Limb (tissue), 2 donors: Measurements from ENCODE around the gene SPO11.

Experiments
- DNase-seq, 2 donors: peaks; one replicate each; pipeline ENCODE4 v3.0.0-alpha.2; 2016; ENCODE audit errors: extremely low spot score in 2 of 2

SPO11 gene

DNA sequence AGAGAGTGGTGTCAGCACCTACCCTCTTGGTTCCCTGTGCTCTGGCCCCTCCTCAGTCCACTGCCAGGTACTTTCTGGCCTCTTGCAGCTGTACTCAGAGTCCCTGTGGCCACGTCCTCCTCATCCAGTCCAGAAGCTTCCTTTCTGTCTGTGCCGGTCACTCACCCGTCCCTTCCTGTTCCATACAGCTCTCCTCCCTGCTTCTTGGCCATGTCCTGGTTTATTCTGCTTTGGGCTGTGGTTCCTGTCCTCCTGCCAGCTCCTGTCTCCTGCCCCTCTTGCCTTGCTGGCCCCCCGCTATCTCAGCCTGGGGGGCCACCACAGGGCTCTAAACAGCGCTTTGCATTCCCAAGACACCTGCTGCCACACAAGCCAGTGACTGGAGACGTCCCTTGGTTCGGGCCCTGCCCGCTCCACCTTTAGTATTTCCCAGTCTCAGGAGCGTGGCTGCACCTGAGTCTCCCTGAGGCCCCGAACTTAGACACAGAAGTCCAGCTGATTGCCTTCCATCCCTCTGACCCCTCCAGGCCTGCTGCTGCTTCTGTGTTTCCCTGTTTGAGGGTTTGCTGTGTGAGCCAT lies 46.1 kb downstream of the SPO11 start:
- no peak for DNase-seq

- DNase-seq: no peak
These were observed 47.7 kb downstream of the SPO11 start for GRCh38 chr20:57377350-57377749.

DNA sequence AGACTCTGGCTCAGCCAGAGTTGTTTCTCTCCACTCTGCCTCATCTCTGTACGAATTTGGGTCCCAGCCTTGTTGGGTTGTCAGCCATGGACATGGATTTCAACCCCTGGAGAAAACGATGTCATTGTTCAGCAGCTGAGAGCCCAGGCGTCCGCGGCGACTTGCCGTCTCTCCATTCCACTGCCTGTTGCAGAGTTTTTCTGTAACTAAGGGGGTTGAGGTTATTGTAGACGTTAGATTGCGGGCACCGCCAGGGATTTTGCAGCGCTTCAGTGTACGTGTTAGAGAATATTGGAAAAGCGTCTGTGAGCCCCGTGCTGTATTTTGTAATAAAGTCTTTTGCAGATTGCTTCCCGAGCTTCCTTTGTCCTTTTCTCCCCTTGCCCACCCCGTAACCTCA lies 48.5 kb downstream of the SPO11 start:
- no peak for DNase-seq

DNA sequence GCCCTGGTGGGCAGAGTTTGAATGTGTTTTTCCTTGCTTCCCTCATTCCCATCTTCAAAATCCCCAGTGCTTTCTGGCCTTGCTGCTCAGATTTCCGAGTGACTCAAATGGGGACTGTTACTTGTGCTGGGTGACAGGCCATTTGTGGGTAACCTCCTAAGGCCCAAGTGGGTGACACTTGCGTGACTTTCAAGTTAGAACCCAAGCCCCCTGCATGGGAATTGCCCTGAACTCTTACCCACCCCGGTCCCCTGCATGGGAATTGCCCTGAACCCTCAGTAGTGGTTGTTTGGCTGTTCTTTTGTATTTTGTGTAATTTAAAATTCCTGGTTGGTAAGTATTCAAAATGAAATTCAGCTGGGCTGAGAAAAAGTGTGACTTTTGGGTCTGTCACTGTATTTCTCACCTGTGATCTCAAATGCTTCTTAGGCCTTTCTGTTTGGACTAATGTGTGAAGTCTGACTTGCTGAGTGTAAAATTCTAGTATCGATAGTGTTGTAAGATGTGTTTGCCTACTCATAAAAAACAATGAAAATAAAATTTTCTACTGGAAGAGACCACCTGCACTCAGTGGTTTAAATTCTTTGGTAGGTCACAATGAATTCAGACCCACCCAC lies 49.2 kb downstream of the SPO11 start:
- no peak for DNase-seq

DNA sequence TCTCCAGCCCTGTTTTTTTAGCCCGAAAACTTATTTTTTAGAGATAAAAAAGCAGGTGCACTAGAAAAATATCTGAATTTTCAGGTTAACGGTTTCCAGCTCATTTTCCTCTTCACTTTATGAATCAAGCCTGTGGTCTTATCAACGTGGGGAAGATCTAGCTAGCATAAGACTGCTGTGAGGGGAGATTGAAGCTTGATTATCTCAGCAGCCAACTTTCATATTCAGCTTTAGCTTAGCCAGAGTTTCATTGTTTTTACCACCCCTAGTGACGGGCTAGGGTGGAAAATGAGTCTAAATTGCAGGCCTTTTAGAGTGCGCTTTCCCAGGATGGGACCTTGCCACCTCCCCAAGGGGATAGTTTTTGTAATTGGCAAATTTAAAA lies 49.7 kb downstream of the SPO11 start:
- no peak for DNase-seq

- DNase-seq: no peak
These were observed 50.6 kb downstream of the SPO11 start for GRCh38 chr20:57380081-57380750.

- peak; percentile 79 to 89 for DNase-seq
These were observed 52.2 kb downstream of the SPO11 start for GRCh38 chr20:57381596-57382503.

GRCh38 chr20:57382516-57382915 lies 52.9 kb downstream of the SPO11 start:
- no peak for DNase-seq

GRCh38 chr20:57383447-57384347 lies 54.1 kb downstream of the SPO11 start:
- no peak for DNase-seq

- DNase-seq: no peak
These were observed 54.9 kb downstream of the SPO11 start for GRCh38 chr20:57384486-57384885.

- no peak for DNase-seq
These were observed 55.6 kb downstream of the SPO11 start for GRCh38 chr20:57384953-57385761.

- no peak for DNase-seq
These were observed 56.3 kb downstream of the SPO11 start for GRCh38 chr20:57385940-57386339.

GRCh38 chr20:57386762-57387161 lies 57.2 kb downstream of the SPO11 start:
- DNase-seq: no peak

DNA sequence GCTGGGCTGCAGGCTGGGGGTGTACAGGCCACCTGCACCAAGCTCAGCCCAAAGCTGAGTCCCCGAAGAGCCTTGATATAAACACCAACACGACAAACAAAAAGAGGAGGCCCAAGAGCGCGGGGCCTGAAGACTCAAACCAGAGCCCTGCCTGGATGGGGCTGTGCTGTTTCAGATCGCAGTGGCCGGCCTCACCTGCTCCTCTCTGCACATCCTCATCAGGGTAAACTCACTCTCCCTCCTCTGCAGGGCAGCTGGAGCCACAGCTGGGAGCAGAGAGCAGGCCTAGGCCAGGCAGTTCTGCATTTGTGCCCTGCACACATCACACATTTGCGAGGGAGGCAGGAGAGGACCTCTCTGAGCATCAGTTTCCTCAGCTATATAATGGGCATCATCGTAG lies 57.9 kb downstream of the SPO11 start:
- no peak for DNase-seq

- DNase-seq: no peak
These were observed 58.4 kb downstream of the SPO11 start for GRCh38 chr20:57387945-57388371.

DNA sequence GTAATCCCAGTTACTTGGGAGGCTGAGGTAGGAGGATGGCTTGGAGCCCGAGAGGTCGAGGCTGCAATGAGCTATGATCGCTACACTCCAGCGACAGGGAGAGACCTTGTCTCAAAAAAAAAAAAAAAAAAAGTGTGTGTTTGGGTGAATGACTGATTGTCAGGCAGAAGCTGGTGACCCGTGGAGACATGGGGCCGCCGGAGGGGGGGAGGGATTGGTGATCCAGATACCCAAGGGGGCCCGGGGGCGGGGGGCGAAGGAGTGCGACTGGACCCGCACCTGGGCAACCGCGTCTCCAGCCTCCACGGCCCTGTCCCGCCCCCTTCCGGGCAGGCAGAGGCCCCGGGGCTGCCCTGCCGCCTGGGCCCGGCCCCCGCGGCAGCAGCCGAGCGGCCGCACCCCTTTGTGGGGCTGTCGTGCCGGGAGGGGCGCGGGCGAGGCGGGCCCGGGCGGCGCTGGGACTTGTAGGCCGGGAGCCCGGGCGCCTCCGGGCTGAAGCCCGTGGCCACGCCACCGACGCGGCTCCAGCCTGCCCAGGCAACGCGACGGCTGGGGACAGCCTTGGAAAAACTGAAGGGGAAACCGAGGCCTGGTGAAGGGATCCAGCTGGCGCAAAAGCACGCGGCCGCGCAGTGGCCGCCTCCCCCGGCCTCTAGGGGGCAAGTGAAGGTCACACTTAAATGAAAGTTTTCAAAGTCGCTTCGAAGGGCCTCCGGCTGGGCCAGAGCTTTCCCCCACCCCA lies 59.5 kb downstream of the SPO11 start:
- DNase-seq: peak; percentile 59 to 78

GRCh38 chr20:57389695-57390603 lies 60.3 kb downstream of the SPO11 start:
- peak in 1 of 2 donors; percentile 65 for DNase-seq
